Thyroid gland (tissue), 4 donors: Measurements from ENCODE around the gene VPS72. TPM values are rescaled to one million over a fixed set of nuclear protein-coding genes. Genes with fewer than 3 reads are reported as not detected.

Source experiments
- DNase-seq, 2 donors: peaks; one replicate each; pipeline ENCODE4 v3.0.0-alpha.2; 2019
- H3K27ac ChIP-seq, 3 donors: fragments of 200-600 bp; sonication (generic); 1 replicate in 2 of 3; 2 replicates in 1 of 3; pipeline ENCODE4 v1.5.1; 2016 to 2019; ENCODE audit warnings: mild to moderate bottlenecking in 1 of 3, moderate library complexity in 1 of 3
- H3K27me3 ChIP-seq: fragments of 200-600 bp; sonication (generic); one replicate; pipeline ENCODE4 v1.5.1; 2019
- H3K36me3 ChIP-seq, 2 donors: fragments of 200-600 bp; sonication (generic); one replicate each; pipeline ENCODE4 v1.5.1; 2016 to 2019
- H3K4me1 ChIP-seq, 2 donors: fragments of 200-600 bp; sonication (generic); one replicate each; pipeline ENCODE4 v1.5.1; 2017 to 2019
- H3K4me3 ChIP-seq, 3 donors: fragments of 200-600 bp; sonication (generic); replicated peaks in 1 of 3; 1 replicate in 2 of 3; 2 replicates in 1 of 3; pipeline ENCODE4 v1.5.1; 2016; ENCODE audit warnings: mild to moderate bottlenecking in 1 of 3
- H3K9me3 ChIP-seq: fragments of 200-600 bp; sonication (generic); one replicate; pipeline ENCODE4 v1.5.1; 2017
- CTCF ChIP-seq, 6 experiments: fragments of 200-600 bp in 3 of 6; fragments of 450-650 bp in 3 of 6; sonication (generic) in 3 of 6; IDR thresholded peaks; one replicate each; pipeline ENCODE4 v1.5.1; 2016 to 2019; ENCODE audit warnings: antibody characterized with exemption in 6 of 6, mild to moderate bottlenecking in 2 of 6, inconsistent platforms in 1 of 6, moderate library complexity in 1 of 6
- POLR2A ChIP-seq, 2 donors: fragments of 450-650 bp; IDR thresholded peaks; one replicate each; pipeline ENCODE4 v1.6.1; 2017; ENCODE audit warnings: antibody characterized with exemption in 2 of 2, mild to moderate bottlenecking in 2 of 2, moderate library complexity in 1 of 2
- WGBS, 2 donors: methylation state at CpG; one replicate each; pipeline ENCODE4 v1.1.5; 2017; 5-methylcytosine and 5-hydroxymethylcytosine counted together
- intact Hi-C: fragments of 100-400 bp; cut with DNase I; formaldehyde crosslinking; loops from one replicate; pipeline ENCODE4 v1.15.1; 2023
- total RNA-seq, 4 donors: library from RNA; depleted of rRNA; stranded (reverse); fragments of >200 nt; gene quantifications; one replicate each; pipeline ENCODE4 v1.2.3, GENCODE V29; 2016

VPS72 gene
- total RNA-seq, 4 donors from 2014 or later = 36.9 to 47.5 (median 39.9) TPM

DNA sequence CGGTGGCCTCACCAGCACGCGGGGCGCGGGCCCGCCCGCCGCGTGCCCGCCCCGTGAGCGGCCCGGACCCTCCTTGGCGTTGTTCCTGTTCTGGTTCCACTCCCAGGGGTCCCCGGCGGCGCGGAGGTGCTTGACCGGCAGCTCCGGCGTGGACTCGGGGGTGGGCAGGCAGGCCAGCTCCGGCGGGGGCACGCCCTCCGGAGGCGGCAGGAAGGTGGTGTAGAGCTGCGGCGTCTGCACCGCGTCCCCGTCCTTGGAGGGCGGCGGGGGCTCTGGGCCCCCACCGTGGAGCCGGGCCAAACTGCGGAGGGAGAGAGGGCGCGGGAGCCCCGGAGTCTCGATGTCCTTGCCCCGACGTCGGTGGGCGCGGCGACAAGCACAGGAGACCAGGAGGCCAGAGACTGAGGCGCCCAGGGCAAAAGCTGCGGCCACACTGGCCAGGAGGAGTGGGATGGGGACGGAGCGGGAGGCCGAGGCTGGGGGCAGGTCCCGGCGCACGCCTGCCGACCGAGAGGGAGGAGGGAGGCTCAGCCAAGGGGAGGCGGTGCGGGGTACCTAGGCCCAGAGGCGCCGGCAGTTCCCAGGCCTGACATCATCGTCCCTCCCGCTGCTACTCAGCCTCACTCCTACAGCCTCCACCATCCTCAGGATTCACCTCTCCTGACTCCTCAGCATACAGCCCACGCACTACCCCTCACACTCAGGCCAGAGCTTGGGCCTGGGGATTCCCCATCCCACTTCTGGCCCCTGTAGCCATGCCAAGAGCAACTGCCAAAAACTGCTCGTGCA, 56.8 kb downstream of the VPS72 start:
- Histone ChIP-seq H3K9me3 (no peaks in the 10 kb centered on the region), H3K4me1 (peaks cover 7 to 10% of the 10 kb centered on the region in 2 donors), H3K36me3 (no peaks in the 10 kb centered on the region), H3K27ac (no peak overlapping the region), H3K4me3 (peak overlapping the region in 1 of 3 donors; percentile 27), H3K27me3 (no peaks in the 10 kb centered on the region)
- no peak for TF ChIP-seq POLR2A (IDR thresholded peaks at IDR 0.05)
- TF ChIP-seq CTCF (IDR thresholded peaks at IDR 0.05) = no peak
- intact Hi-C loops = no loop called here
- WGBS, 2 donors = 60 to 81% methylated on average over 22 to 31 of the region's 65 CpGs
- no peak for DNase-seq

GRCh38 chr1:151132335-151133017, 57.5 kb downstream of the VPS72 start:
- DNase-seq = peak in 1 of 2 donors; percentile 8
- Histone ChIP-seq H3K4me3 (peak overlapping the region in 1 of 3 donors; percentile 27), H3K27me3 (no peaks in the 10 kb centered on the region), H3K27ac (no peak overlapping the region), H3K36me3 (no peaks in the 10 kb centered on the region), H3K4me1 (peaks cover 7 to 10% of the 10 kb centered on the region in 2 donors), H3K9me3 (no peaks in the 10 kb centered on the region)
- intact Hi-C loops = no loop called here
- WGBS, 2 donors = 43 to 70% methylated on average over 22 to 26 of the region's 74 CpGs
- no peak for TF ChIP-seq CTCF (IDR thresholded peaks at IDR 0.05)
- no peak for TF ChIP-seq POLR2A (IDR thresholded peaks at IDR 0.05)

DNA sequence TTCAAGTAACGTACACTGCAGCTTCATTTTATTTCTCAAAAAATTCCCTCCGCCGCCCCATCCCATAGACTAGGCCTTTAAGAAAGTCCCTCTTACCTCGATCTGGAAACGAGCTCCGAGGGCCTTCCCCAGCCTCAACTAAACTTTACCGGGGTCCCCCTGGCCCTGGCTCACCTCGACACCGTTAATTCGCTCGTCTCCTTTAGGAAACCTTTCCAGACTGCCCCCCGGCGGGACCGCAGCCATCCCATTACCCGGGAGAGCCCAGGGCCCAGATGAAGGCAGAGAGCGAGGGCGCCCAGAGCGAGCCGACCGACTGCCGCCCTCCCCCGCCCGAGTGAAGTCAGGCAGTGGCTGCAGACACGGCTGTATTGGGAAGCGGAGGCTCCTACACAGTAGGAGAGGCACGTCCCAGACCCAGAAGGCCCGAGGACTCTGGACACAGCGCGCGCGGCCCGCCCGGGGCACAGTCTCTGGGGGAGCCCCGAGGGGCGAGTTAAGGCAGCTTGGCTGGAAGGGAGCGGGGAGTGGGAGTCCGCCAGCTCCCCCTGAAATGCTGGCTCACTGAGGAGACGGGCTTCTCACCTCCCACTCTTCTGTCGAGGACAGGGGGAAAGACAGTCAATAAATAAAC, 58.2 kb downstream of the VPS72 start:
- intact Hi-C loops = no loop called here
- Histone ChIP-seq H3K27ac (peak overlapping the region in 1 of 3 donors; percentile 27), H3K9me3 (no peaks in the 10 kb centered on the region), H3K36me3 (no peaks in the 10 kb centered on the region), H3K27me3 (no peaks in the 10 kb centered on the region), H3K4me1 (peaks cover 7 to 10% of the 10 kb centered on the region in 2 donors), H3K4me3 (peak overlapping the region in 2 of 3 donors; percentile 6 to 27)
- TF ChIP-seq CTCF (IDR thresholded peaks at IDR 0.05) = no peak
- TF ChIP-seq POLR2A (IDR thresholded peaks at IDR 0.05) = no peak
- 37 to 46% methylated on average over 19 to 34 of the region's 39 CpGs for WGBS, 2 donors
- DNase-seq = peak; percentile 27 to 36

DNA sequence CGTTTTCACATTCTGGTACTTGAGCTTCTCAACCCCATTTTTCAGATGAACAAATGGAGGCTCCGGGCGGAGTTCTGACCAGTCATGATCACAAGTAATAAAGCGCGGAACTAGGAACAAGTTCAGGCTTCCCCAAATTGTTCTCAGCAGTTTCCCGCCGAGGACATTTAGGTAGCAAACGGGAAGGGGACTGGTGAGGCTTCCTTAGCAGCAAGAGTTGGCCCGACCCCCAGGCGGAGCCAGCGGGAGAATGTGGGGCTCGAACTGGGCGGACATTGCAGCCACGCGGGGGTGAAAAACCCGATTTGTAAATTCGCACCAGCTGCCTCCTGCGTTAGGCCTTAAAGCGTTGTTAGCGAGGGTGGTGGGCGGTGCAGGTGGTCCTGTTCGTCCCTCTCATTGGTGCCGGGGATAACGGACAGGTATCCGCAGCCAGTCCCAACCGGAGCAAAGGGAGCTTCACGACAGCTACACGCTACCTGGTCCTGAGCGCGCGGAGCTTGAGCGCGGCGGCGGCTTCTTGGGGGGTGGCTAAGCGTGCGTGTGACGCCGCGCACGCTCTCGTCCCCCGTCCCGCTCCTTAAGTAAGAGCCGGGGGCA, 58.9 kb downstream of the VPS72 start:
- WGBS, 2 donors = 8 to 16% methylated on average over 22 to 44 of the region's 45 CpGs
- peaks cover 7 to 10% of the 10 kb centered on the region in 2 donors for H3K4me1 ChIP-seq
- no peaks in the 10 kb centered on the region for H3K36me3 ChIP-seq
- peak in 1 of 2 donors; percentile 32 for TF ChIP-seq POLR2A (IDR thresholded peaks at IDR 0.05)
- peak in 1 of 6 experiments; percentile 9 for TF ChIP-seq CTCF (IDR thresholded peaks at IDR 0.05)
- no peaks in the 10 kb centered on the region for H3K9me3 ChIP-seq
- DNase-seq = peak; percentile 90 to 91
- no peak overlapping the region for H3K27ac ChIP-seq
- no peaks in the 10 kb centered on the region for H3K27me3 ChIP-seq
- intact Hi-C loops = no loop called here
- H3K4me3 ChIP-seq = peak overlapping the region in 2 of 3 donors; percentile 2 to 27
